ENCODE measurements around the gene CCDC158. TPM values are rescaled to one million over a fixed set of nuclear protein-coding genes. Genes with fewer than 3 reads are reported as not detected.

Gene CCDC158
- total and polyA plus RNA-seq, 2 donors (not counting 3 experiments of a cell fraction or from before 2014, with no cell fraction given) = not detected

DNA sequence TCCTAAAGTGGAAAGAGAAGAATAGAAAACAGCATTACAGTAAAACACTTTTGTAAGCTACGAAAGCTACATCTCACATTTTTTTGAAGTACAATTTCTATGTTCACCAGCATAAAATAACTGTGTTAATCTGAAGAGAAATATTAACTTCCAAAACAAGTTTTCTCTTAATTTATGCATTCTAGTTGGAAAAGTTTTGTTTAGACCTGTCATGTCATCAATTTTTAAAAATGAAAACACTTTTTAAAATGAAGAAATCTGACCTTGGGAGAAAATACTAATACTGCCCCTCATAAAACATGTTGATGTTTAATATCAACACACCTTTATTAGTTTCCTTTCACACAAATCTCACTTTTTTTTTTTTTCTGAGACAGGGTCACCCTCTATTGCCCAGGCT lies 45.2 kb downstream of the CCDC158 start:
- intact Hi-C loops (cut with micrococcal nuclease) = loop anchor here (2.0 kb wide), 2 partner anchors 69 to 125 kb away; partner anchors contain the start of genes FAM47E and STBD1
- no peak overlapping the region for H3K9ac ChIP-seq (replicated peaks; ENCODE audit: extremely low read depth, insufficient read depth, low read length)
- H4K20me1 ChIP-seq (replicated peaks; ENCODE audit: control insufficient read depth, extremely low read depth, insufficient read depth, low read length) = no peaks in the 10 kb centered on the region
- dilution Hi-C loops (cut with MboI; ENCODE audit: extremely low pct_ligation_motif_present, low sequenced_read_pairs) = no loop called here
- no peaks in the 10 kb centered on the region for H3K9me3 ChIP-seq (replicated peaks; ENCODE audit: control insufficient read depth, insufficient read depth, low read length)
- no peaks in the 10 kb centered on the region for H3K9me1 ChIP-seq (replicated peaks; ENCODE audit: control insufficient read depth, extremely low read depth, insufficient read depth, low read length)
- no peak for FAIRE-seq
- BruUV-seq (replicated peaks) = no TSS peak
- no peak overlapping the region for H3K4me3 ChIP-seq (replicated peaks in 1 of 3; ENCODE audit: insufficient read depth in 1 of 3, low read depth in 1 of 3, low read length in 3 of 3)
- POLR2A ChIA-PET = no interaction called here
- CTCF ChIA-PET = interaction anchor here (1.4 to 6.1 kb wide), 2 partner anchors 60 to 195 kb away, joined by 3 to 310 read pairs; no protein-coding TSS in a partner anchor
- peaks cover 2 to 3% of the 10 kb centered on the region in 2 experiments for H3K27me3 ChIP-seq (ENCODE audit: control insufficient read depth in 2 of 2, insufficient read depth in 2 of 2, low read length in 2 of 2)
- H3K4me1 ChIP-seq (ENCODE audit: control insufficient read depth, extremely low read depth, insufficient read depth, low read length) = peaks cover 20% of the 10 kb centered on the region
- no peaks in the 10 kb centered on the region for H3K79me2 ChIP-seq (ENCODE audit: control insufficient read depth, insufficient read depth, low read length)
- no peak for TF ChIP-seq EZH2 (IDR thresholded peaks at IDR 0.05; ENCODE audit: borderline replicate concordance, low read depth, low read length, severe bottlenecking)
- TF ChIP-seq FOS (IDR thresholded peaks at IDR 0.05; ENCODE audit: borderline replicate concordance, insufficient read depth, low read length) = no peak
- TF ChIP-seq POLR2A (IDR thresholded peaks at IDR 0.05; ENCODE audit: low read depth, low read length) = no peak
- TF ChIP-seq, protein P1, sequence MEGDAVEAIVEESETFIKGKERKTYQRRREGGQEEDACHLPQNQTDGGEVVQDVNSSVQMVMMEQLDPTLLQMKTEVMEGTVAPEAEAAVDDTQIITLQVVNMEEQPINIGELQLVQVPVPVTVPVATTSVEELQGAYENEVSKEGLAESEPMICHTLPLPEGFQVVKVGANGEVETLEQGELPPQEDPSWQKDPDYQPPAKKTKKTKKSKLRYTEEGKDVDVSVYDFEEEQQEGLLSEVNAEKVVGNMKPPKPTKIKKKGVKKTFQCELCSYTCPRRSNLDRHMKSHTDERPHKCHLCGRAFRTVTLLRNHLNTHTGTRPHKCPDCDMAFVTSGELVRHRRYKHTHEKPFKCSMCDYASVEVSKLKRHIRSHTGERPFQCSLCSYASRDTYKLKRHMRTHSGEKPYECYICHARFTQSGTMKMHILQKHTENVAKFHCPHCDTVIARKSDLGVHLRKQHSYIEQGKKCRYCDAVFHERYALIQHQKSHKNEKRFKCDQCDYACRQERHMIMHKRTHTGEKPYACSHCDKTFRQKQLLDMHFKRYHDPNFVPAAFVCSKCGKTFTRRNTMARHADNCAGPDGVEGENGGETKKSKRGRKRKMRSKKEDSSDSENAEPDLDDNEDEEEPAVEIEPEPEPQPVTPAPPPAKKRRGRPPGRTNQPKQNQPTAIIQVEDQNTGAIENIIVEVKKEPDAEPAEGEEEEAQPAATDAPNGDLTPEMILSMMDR (IDR thresholded peaks at IDR 0.05; ENCODE audit: extremely low read depth in 1 of 2, insufficient read depth in 1 of 2, low read depth in 1 of 2, low read length in 2 of 2) = no peak
- TF ChIP-seq JUN (IDR thresholded peaks at IDR 0.05; ENCODE audit: borderline replicate concordance, insufficient read depth, insufficient read length, low read depth) = no peak
- no peak for TF ChIP-seq GATA2 (IDR thresholded peaks at IDR 0.05; ENCODE audit: insufficient read depth, insufficient read length, low read depth, low read length)
- no peak for TF ChIP-seq MYC (IDR thresholded peaks at IDR 0.05; ENCODE audit: low read depth, low read length)
- TF ChIP-seq, protein P2, sequence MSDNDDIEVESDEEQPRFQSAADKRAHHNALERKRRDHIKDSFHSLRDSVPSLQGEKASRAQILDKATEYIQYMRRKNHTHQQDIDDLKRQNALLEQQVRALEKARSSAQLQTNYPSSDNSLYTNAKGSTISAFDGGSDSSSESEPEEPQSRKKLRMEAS (IDR thresholded peaks at IDR 0.05; ENCODE audit: insufficient read depth, insufficient read length) = no peak
- no peak for TF ChIP-seq POLR2AphosphoS5 (IDR thresholded peaks at IDR 0.05; ENCODE audit: insufficient read depth, low read depth, low read length)
- no peak for DNase-seq (ENCODE audit: low read depth, low spot score)
- H3K27ac ChIP-seq (ENCODE audit: insufficient read depth, low read depth, low read length) = no peak overlapping the region
- H3K36me3 ChIP-seq (ENCODE audit: control insufficient read depth in 2 of 2, extremely low read depth in 1 of 2, insufficient read depth in 2 of 2, low read length in 2 of 2) = no peaks in the 10 kb centered on the region
- no peak overlapping the region for H3K4me2 ChIP-seq (ENCODE audit: insufficient read depth, low read length)
- no peak overlapping the region for H2AFZ ChIP-seq (ENCODE audit: low read depth, low read length)

Data from endothelial cell of umbilical vein (primary cell).